Hepatocyte (in vitro differentiated cells): ENCODE measurements around the gene TPRX1. TPM values are rescaled to one million over a fixed set of nuclear protein-coding genes. Genes with fewer than 3 reads are reported as not detected.

Experiments used
- DNase-seq: peaks from one replicate; pipeline ENCODE4 v3.0.0-alpha.2; 2016; ENCODE audit warnings: low spot score
- H2AFZ ChIP-seq: fragments of 200-600 bp; sonication (generic); 2 replicates; pipeline ENCODE4 v1.6.0; 2016; ENCODE audit warnings: antibody characterized with exemption, mild to moderate bottlenecking
- H3K27ac ChIP-seq: fragments of 200-600 bp; sonication (generic); 2 replicates; pipeline ENCODE4 v1.5.1; 2016; ENCODE audit warnings: mild to moderate bottlenecking
- H3K27me3 ChIP-seq: fragments of 200-600 bp; sonication (generic); 2 replicates; pipeline ENCODE4 v1.6.1; 2016
- H3K36me3 ChIP-seq: fragments of 200-600 bp; sonication (generic); replicated peaks from 2 replicates; pipeline ENCODE4 v1.5.1; 2016; ENCODE audit warnings: low read depth; ENCODE audit not compliant: insufficient read depth
- H3K4me1 ChIP-seq: fragments of 200-600 bp; sonication (generic); 2 replicates; pipeline ENCODE4 v1.5.1; 2016; ENCODE audit warnings: mild to moderate bottlenecking, moderate library complexity; ENCODE audit not compliant: insufficient read depth
- H3K4me2 ChIP-seq: fragments of 200-600 bp; sonication (generic); 2 replicates; pipeline ENCODE4 v1.6.0; 2016
- H3K4me3 ChIP-seq: fragments of 200-600 bp; sonication (generic); 2 replicates; pipeline ENCODE4 v1.5.1; 2016; ENCODE audit warnings: mild to moderate bottlenecking
- H3K79me2 ChIP-seq: fragments of 200-600 bp; sonication (generic); 2 replicates; pipeline ENCODE4 v1.6.0; 2017; ENCODE audit warnings: mild to moderate bottlenecking
- H3K9me2 ChIP-seq: fragments of 200-600 bp; sonication (generic); replicated peaks from 2 replicates; pipeline ENCODE4 v1.6.0; 2017; ENCODE audit warnings: mild to moderate bottlenecking; ENCODE audit not compliant: insufficient read depth
- H3K9me3 ChIP-seq: fragments of 200-600 bp; sonication (generic); 2 replicates; pipeline ENCODE4 v1.5.1; 2016; ENCODE audit warnings: low read depth, mild to moderate bottlenecking
- H4K20me1 ChIP-seq: fragments of 200-600 bp; sonication (generic); 2 replicates; pipeline ENCODE4 v1.6.0; 2016; ENCODE audit warnings: mild to moderate bottlenecking; ENCODE audit not compliant: insufficient read depth, poor library complexity, severe bottlenecking
- EZH2 ChIP-seq: fragments of 200-600 bp; sonication (generic); IDR thresholded peaks from 2 replicates; pipeline ENCODE4 v1.6.1; 2016; ENCODE audit warnings: antibody characterized with exemption, mild to moderate bottlenecking, borderline replicate concordance
- EZH2phosphoT487 ChIP-seq: fragments of 200-600 bp; sonication (generic); IDR thresholded peaks from one replicate; pipeline ENCODE4 v1.6.1; 2018; ENCODE audit warnings: antibody characterized with exemption, mild to moderate bottlenecking, low read depth, moderate library complexity; ENCODE audit not compliant: unreplicated experiment, severe bottlenecking
- WGBS: methylation state at CpG from one replicate; pipeline ENCODE4 v1.1.6; 2016; ENCODE audit warnings: low lambda C conversion rate; ENCODE audit errors: missing lambda C conversion rate; 5-methylcytosine and 5-hydroxymethylcytosine counted together
- polyA plus RNA-seq: library from polyadenylated mRNA; unstranded; fragments of >200 nt; fragmentation: Nextera tagmentation; extraction: Ambion mirVana; gene quantifications from 2 replicates; pipeline ENCODE4 v1.2.1, GENCODE V29; 2016
- total RNA-seq: library from RNA; depleted of rRNA; stranded (reverse); fragments of >200 nt; gene quantifications from 2 replicates; pipeline ENCODE4 v1.2.3, GENCODE V29; 2014
- TF ChIP-seq, protein P1 (sequence below): fragments of 200-600 bp; sonication (generic); IDR thresholded peaks from 2 replicates; pipeline ENCODE4 v1.5.1; 2016; ENCODE audit warnings: antibody characterized with exemption, mild to moderate bottlenecking; ENCODE audit not compliant: poor library complexity

Gene TPRX1
- total and polyA plus RNA-seq, 2 experiments from 2014 or later, result not detected

DNA sequence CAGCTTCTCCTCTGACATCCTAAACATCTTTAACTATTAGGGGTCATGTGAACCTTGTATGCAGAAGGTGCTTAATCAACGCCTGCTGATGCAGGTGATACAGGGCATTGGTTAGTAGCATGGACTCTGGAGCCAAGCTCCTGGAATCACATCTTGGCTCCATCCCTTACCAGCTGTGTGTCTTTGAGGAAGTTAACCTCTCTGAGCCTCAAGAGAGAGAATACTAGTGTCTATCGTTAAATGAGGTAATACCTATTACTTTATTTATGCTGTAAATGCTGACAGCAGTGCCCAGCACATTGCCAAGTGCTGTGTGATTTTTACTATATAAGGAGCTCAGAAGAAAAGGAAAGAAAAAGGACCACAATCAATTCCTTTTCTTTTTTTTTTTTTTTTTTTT is 37.0 kb downstream of the TPRX1 start:
- Histone ChIP-seq H3K4me1 (no peaks in the 10 kb centered on the region), H3K9me2 (no peaks in the 10 kb centered on the region), H3K36me3 (no peaks in the 10 kb centered on the region), H3K79me2 (no peaks in the 10 kb centered on the region), H4K20me1 (no peaks in the 10 kb centered on the region), H3K27me3 (no peaks in the 10 kb centered on the region), H3K27ac (no peak overlapping the region), H3K9me3 (no peaks in the 10 kb centered on the region), H3K4me2 (no peak overlapping the region), H3K4me3 (no peak overlapping the region), H2AFZ (no peak overlapping the region)
- no peak for DNase-seq
- TF ChIP-seq, protein P1, sequence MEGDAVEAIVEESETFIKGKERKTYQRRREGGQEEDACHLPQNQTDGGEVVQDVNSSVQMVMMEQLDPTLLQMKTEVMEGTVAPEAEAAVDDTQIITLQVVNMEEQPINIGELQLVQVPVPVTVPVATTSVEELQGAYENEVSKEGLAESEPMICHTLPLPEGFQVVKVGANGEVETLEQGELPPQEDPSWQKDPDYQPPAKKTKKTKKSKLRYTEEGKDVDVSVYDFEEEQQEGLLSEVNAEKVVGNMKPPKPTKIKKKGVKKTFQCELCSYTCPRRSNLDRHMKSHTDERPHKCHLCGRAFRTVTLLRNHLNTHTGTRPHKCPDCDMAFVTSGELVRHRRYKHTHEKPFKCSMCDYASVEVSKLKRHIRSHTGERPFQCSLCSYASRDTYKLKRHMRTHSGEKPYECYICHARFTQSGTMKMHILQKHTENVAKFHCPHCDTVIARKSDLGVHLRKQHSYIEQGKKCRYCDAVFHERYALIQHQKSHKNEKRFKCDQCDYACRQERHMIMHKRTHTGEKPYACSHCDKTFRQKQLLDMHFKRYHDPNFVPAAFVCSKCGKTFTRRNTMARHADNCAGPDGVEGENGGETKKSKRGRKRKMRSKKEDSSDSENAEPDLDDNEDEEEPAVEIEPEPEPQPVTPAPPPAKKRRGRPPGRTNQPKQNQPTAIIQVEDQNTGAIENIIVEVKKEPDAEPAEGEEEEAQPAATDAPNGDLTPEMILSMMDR, result no peak
- TF ChIP-seq EZH2phosphoT487, result no peak
- TF ChIP-seq EZH2, result no peak
- WGBS, result 89% methylated on average over 2 of the region's 2 CpGs

DNA sequence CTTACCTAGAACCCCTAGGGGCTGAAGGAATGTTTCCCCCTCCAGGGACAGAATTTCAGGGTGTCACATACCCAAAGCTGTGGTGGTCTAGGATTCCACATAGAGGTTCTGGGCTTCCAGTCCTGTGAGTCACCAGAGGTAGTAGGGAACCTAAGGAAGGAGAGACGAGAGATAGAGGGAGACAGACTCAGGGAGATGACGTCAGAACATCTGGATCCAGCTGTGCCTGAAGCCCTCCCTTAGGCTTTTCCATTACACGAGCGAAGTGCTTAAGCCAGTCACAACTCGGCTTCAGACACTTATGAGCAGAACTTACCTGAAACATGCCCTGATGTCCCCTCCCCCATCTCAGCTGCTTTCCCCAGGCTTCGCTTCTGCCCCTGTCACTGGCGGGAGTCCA is 37.7 kb downstream of the TPRX1 start:
- 87% methylated on average over 7 of the region's 7 CpGs for WGBS
- H3K4me2 ChIP-seq, result no peak overlapping the region
- no peak for DNase-seq

DNA sequence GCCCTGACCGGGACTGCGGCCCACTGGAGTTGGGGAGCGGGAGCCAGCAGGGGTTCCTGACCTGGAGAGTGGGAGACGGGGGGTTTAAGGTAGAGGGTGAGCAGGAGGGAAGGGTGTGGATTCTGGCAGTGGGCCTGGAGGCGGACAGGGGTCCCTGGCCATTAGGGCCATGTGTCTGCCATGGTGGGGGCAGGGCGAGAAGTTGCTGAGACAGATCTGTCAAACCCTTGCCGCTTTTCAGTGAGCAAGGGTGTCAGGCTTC is 38.1 kb downstream of the TPRX1 start:
- H3K9me3 ChIP-seq, result no peaks in the 10 kb centered on the region

More for the DNA sequence above, 37.7 kb downstream of the TPRX1 start:
- Histone ChIP-seq H3K36me3 (no peaks in the 10 kb centered on the region), H2AFZ (no peak overlapping the region), H3K79me2 (no peaks in the 10 kb centered on the region), H3K9me2 (no peaks in the 10 kb centered on the region), H3K27ac (no peak overlapping the region), H3K27me3 (no peaks in the 10 kb centered on the region), H3K4me3 (no peak overlapping the region), H3K4me1 (no peaks in the 10 kb centered on the region), H3K9me3 (no peaks in the 10 kb centered on the region), H4K20me1 (no peaks in the 10 kb centered on the region)
- TF ChIP-seq EZH2 (no peak), EZH2phosphoT487 (no peak)
- TF ChIP-seq, protein P1, result no peak

More for the DNA sequence above, 38.1 kb downstream of the TPRX1 start:
- Histone ChIP-seq H3K4me3 (no peak overlapping the region), H3K4me1 (no peaks in the 10 kb centered on the region), H4K20me1 (no peaks in the 10 kb centered on the region), H3K9me2 (no peaks in the 10 kb centered on the region), H3K36me3 (no peaks in the 10 kb centered on the region), H3K27me3 (no peaks in the 10 kb centered on the region), H2AFZ (no peak overlapping the region), H3K27ac (no peak overlapping the region), H3K79me2 (no peaks in the 10 kb centered on the region), H3K4me2 (no peak overlapping the region)
- no peak for TF ChIP-seq EZH2phosphoT487
- TF ChIP-seq, protein P1, result no peak
- TF ChIP-seq EZH2, result no peak
- no peak for DNase-seq
- 93% methylated on average over 7 of the region's 7 CpGs for WGBS
